Ecto neural progenitor cell (in vitro differentiated cells): ENCODE results near the gene LRRC72.
"Not testable (repeated sequence)": the region's sequence is repeated elsewhere in the genome, so short reads cannot be mapped to it uniquely, and the experiment has no call there.

Source experiments
- DNase-seq: peaks from one replicate; pipeline ENCODE4 v3.0.0-alpha.2; 2018; ENCODE audit warnings: low spot score

LRRC72 gene

GRCh38 chr7:16528520-16528919, 1.9 kb downstream of the LRRC72 start:
- DNase-seq: no peak

- no peak for DNase-seq
These were observed 3.1 kb downstream of the LRRC72 start for GRCh38 chr7:16529697-16530096.

GRCh38 chr7:16531707-16532106, 5.1 kb downstream of the LRRC72 start:
- DNase-seq: no peak

GRCh38 chr7:16532272-16532671, 5.6 kb downstream of the LRRC72 start:
- no peak for DNase-seq

- DNase-seq: no peak
These were observed 8.9 kb downstream of the LRRC72 start for GRCh38 chr7:16535500-16535899.

- not testable (repeated sequence) for DNase-seq
These were observed 13.9 kb downstream of the LRRC72 start for GRCh38 chr7:16540559-16540958.

GRCh38 chr7:16542401-16542800, 15.8 kb downstream of the LRRC72 start:
- DNase-seq: no peak

GRCh38 chr7:16543456-16543855, 16.8 kb downstream of the LRRC72 start:
- DNase-seq: no peak

- DNase-seq: no peak
These were observed 20.4 kb downstream of the LRRC72 start for GRCh38 chr7:16546921-16547505.

- no peak for DNase-seq
These were observed 21.8 kb downstream of the LRRC72 start for GRCh38 chr7:16548428-16548827.

- no peak for DNase-seq
These were observed 24.0 kb downstream of the LRRC72 start for GRCh38 chr7:16550671-16551070.

- no peak for DNase-seq
These were observed 28.1 kb downstream of the LRRC72 start for GRCh38 chr7:16554518-16555236.

GRCh38 chr7:16556359-16556758, 29.7 kb downstream of the LRRC72 start:
- DNase-seq: no peak

GRCh38 chr7:16558761-16559302, 32.2 kb downstream of the LRRC72 start:
- DNase-seq: no peak

GRCh38 chr7:16559497-16560179, 33.0 kb downstream of the LRRC72 start:
- no peak for DNase-seq

- no peak for DNase-seq
These were observed 35.3 kb downstream of the LRRC72 start for GRCh38 chr7:16561943-16562342.

- no peak for DNase-seq
These were observed 36.0 kb downstream of the LRRC72 start for GRCh38 chr7:16562456-16563220.

GRCh38 chr7:16563281-16564022, 36.8 kb downstream of the LRRC72 start:
- no peak for DNase-seq

GRCh38 chr7:16564023-16564380, 37.4 kb downstream of the LRRC72 start:
- DNase-seq: no peak

- no peak for DNase-seq
These were observed 38.3 kb downstream of the LRRC72 start for GRCh38 chr7:16564909-16565426.

- no peak for DNase-seq
These were observed 45.3 kb downstream of the LRRC72 start for GRCh38 chr7:16571941-16572340.
